GM13977 (cell line): Measurements from ENCODE around the gene CSKMT.
A peak's percentile ranks its signal among the peaks of the same experiment; 100 is the strongest.

Source experiments
- DNase-seq: peaks from one replicate; pipeline ENCODE4 v3.0.0; 2012; ENCODE audit warnings: low spot score
- CTCF ChIP-seq: IDR thresholded peaks from 2 replicates; pipeline ENCODE4 v1.5.1; 2012; ENCODE audit warnings: mild to moderate bottlenecking, control low read depth; ENCODE audit not compliant: insufficient read depth; ENCODE audit errors: extremely low read depth, missing control alignments
- in situ Hi-C: fragments of 300-500 bp; cut with MboI; formaldehyde crosslinking; loops from one replicate; pipeline ENCODE4 v1.12.0; 2022; ENCODE audit warnings: low sequenced_read_pairs, low pct_unique_long_range_greater_than_20kb, mixed read lengths, inconsistent platforms; ENCODE audit not compliant: unreplicated experiment

The CSKMT gene

GRCh38 chr11:62627713-62628112, 37.4 kb upstream of the CSKMT start:
- no peak for DNase-seq
- in situ Hi-C loops = no loop called here
- TF ChIP-seq CTCF = no peak

GRCh38 chr11:62632492-62632891, 32.6 kb upstream of the CSKMT start:
- TF ChIP-seq CTCF = no peak
- DNase-seq = no peak
- in situ Hi-C loops = no loop called here

GRCh38 chr11:62644220-62644619, 20.9 kb upstream of the CSKMT start:
- in situ Hi-C loops = no loop called here
- no peak for TF ChIP-seq CTCF
- DNase-seq = no peak

GRCh38 chr11:62645671-62645945, 19.5 kb upstream of the CSKMT start:
- in situ Hi-C loops = no loop called here

GRCh38 chr11:62645946-62646824, 18.9 kb upstream of the CSKMT start, which contains the start of gene GANAB:
Gene GANAB, minus strand, starts transcription at chr11:62646613. Its CDS starts 14 bp downstream, at chr11:62646599.
- no peak for TF ChIP-seq CTCF
- DNase-seq = peak; percentile 100
- in situ Hi-C loops = no loop called here

More at GRCh38 chr11:62645671-62645945, 19.5 kb upstream of the CSKMT start:
- TF ChIP-seq CTCF = no peak
- no peak for DNase-seq

- DNase-seq = no peak
- in situ Hi-C loops = no loop called here
- no peak for TF ChIP-seq CTCF
Observed at GRCh38 chr11:62646825-62647608, 18.1 kb upstream of the CSKMT start.
